GM23338 (cell line): ENCODE measurements around the gene ZNRF1. TPM values are rescaled to one million over a fixed set of nuclear protein-coding genes. Genes with fewer than 3 reads are reported as not detected.

Source experiments
- ATAC-seq: fragments of 200-7000 bp; cut with Tn5 transposase; 3 replicates; pipeline ENCODE4 v1.9.1; 2020
- DNase-seq: peaks from one replicate; pipeline ENCODE4 v3.0.0-alpha.2; 2015; ENCODE audit warnings: low spot score
- H2AFZ ChIP-seq: fragments of 200-600 bp; sonication (generic); 2 replicates; pipeline ENCODE4 v1.8.0; 2016; ENCODE audit warnings: antibody characterized with exemption, mild to moderate bottlenecking, moderate library complexity
- H3F3A ChIP-seq: fragments of 200-600 bp; sonication (generic); replicated peaks from 2 replicates; pipeline ENCODE4 v1.8.0; 2017; ENCODE audit warnings: antibody characterized with exemption, mixed run types, low read depth
- H3K27ac ChIP-seq: fragments of 200-600 bp; sonication (generic); 2 replicates; pipeline ENCODE4 v1.6.1; 2016; ENCODE audit warnings: low read depth
- H3K27me3 ChIP-seq: fragments of 200-600 bp; sonication (generic); 2 replicates; pipeline ENCODE4 v1.8.0; 2016; ENCODE audit warnings: mild to moderate bottlenecking, mixed run types, moderate library complexity; ENCODE audit not compliant: insufficient read depth
- H3K36me3 ChIP-seq: fragments of 200-600 bp; sonication (generic); 2 replicates; pipeline ENCODE4 v1.8.0; 2016; ENCODE audit warnings: mild to moderate bottlenecking; ENCODE audit not compliant: insufficient read depth
- H3K4me1 ChIP-seq: fragments of 200-600 bp; sonication (generic); 2 replicates; pipeline ENCODE4 v1.8.0; 2016; ENCODE audit warnings: mild to moderate bottlenecking, moderate library complexity; ENCODE audit not compliant: insufficient read depth
- H3K4me2 ChIP-seq: fragments of 200-600 bp; sonication (generic); 2 replicates; pipeline ENCODE4 v1.7.1; 2017; ENCODE audit warnings: mixed run types
- H3K4me3 ChIP-seq: fragments of 200-600 bp; sonication (generic); 2 replicates; pipeline ENCODE4 v1.6.1; 2016; ENCODE audit warnings: mixed run types
- H3K79me2 ChIP-seq: fragments of 200-600 bp; sonication (generic); replicated peaks from 2 replicates; pipeline ENCODE4 v1.8.0; 2017; ENCODE audit warnings: mild to moderate bottlenecking; ENCODE audit not compliant: insufficient read depth
- H3K9me2 ChIP-seq: fragments of 200-600 bp; sonication (generic); 2 replicates; pipeline ENCODE4 v1.8.0; 2017; ENCODE audit not compliant: insufficient read depth
- H4K20me1 ChIP-seq: fragments of 200-600 bp; sonication (generic); replicated peaks from 2 replicates; pipeline ENCODE4 v1.8.0; 2017; ENCODE audit warnings: mild to moderate bottlenecking; ENCODE audit not compliant: insufficient read depth
- H3K27ac Mint-ChIP-seq: 2 replicates; pipeline ENCODE4 v1.8.0; 2020; ENCODE audit warnings: inconsistent platforms, mild to moderate bottlenecking, moderate library complexity, mixed read lengths
- H3K27me3 Mint-ChIP-seq: 3 replicates; pipeline ENCODE4 v1.8.0; 2022; ENCODE audit warnings: low read depth, mild to moderate bottlenecking, moderate library complexity, mixed read lengths, inconsistent platforms; ENCODE audit not compliant: insufficient read depth, poor library complexity
- H3K36me3 Mint-ChIP-seq: 3 replicates; pipeline ENCODE4 v1.8.0; 2021; ENCODE audit warnings: low read depth, mild to moderate bottlenecking, inconsistent platforms, moderate library complexity, mixed read lengths
- H3K4me1 Mint-ChIP-seq: 3 replicates; pipeline ENCODE4 v1.8.0; 2020; ENCODE audit warnings: mild to moderate bottlenecking, inconsistent platforms, mixed read lengths
- H3K4me3 Mint-ChIP-seq: 3 replicates; pipeline ENCODE4 v1.8.0; 2021; ENCODE audit warnings: moderate library complexity, mild to moderate bottlenecking, inconsistent platforms, mixed read lengths
- H3K9me3 Mint-ChIP-seq: 3 replicates; pipeline ENCODE4 v1.8.0; 2020; ENCODE audit warnings: moderate library complexity, mild to moderate bottlenecking, inconsistent platforms, mixed read lengths
- CREB1 ChIP-seq: fragments of 250-450 bp; sonication (Bioruptor Pico); IDR thresholded peaks from 2 replicates; pipeline ENCODE4 v1.5.0; 2020; ENCODE audit warnings: low read depth, mild to moderate bottlenecking, moderate library complexity
- EZH2 ChIP-seq: fragments of 200-600 bp; sonication (generic); IDR thresholded peaks from one replicate; pipeline ENCODE4 v1.8.0; 2017; ENCODE audit warnings: antibody characterized with exemption, mild to moderate bottlenecking, low read depth; ENCODE audit not compliant: unreplicated experiment
- EZH2phosphoT487 ChIP-seq: fragments of 200-600 bp; sonication (generic); IDR thresholded peaks from one replicate; pipeline ENCODE4 v1.8.1; 2018; ENCODE audit warnings: antibody characterized with exemption; ENCODE audit not compliant: unreplicated experiment
- JUNB ChIP-seq: IDR thresholded peaks from one replicate; pipeline ENCODE4 v1.6.1; 2016; ENCODE audit warnings: antibody characterized with exemption; ENCODE audit not compliant: unreplicated experiment
- NANOG ChIP-seq: IDR thresholded peaks from 2 replicates; pipeline ENCODE4 v1.6.1; 2016; ENCODE audit warnings: antibody characterized with exemption, borderline replicate concordance
- POLR2AphosphoS5 ChIP-seq: IDR thresholded peaks from 2 replicates; pipeline ENCODE4 v1.6.1; 2016; ENCODE audit warnings: antibody characterized with exemption, low read depth
- STAT1 ChIP-seq: IDR thresholded peaks from one replicate; pipeline ENCODE4 v1.6.1; 2016; ENCODE audit warnings: antibody characterized with exemption; ENCODE audit not compliant: unreplicated experiment
- ZNF114 ChIP-seq: fragments of 250-450 bp; sonication (Bioruptor Pico); IDR thresholded peaks from 2 replicates; pipeline ENCODE4 v1.5.0; 2020; ENCODE audit warnings: mild to moderate bottlenecking, moderate library complexity
- ZNF331 ChIP-seq: fragments of 250-450 bp; sonication (Bioruptor Pico); IDR thresholded peaks from 2 replicates; pipeline ENCODE4 v1.5.0; 2020; ENCODE audit warnings: low read depth, mild to moderate bottlenecking, moderate library complexity
- polyA plus RNA-seq: library from polyadenylated mRNA; unstranded; fragments of >200 nt; fragmentation: Nextera tagmentation; extraction: Ambion mirVana; gene quantifications from 2 replicates; pipeline ENCODE4 v1.2.1, GENCODE V29; 2016
- total RNA-seq: library from RNA; depleted of rRNA; stranded (reverse); fragments of >200 nt; shearing (Covaris generic); gene quantifications from 2 replicates; pipeline ENCODE4 v1.2.3, GENCODE V29; 2014
- TF ChIP-seq, protein P1 (sequence below): fragments of 250-450 bp; sonication (Bioruptor Pico); IDR thresholded peaks from 2 replicates; pipeline ENCODE4 v1.5.0; 2020; ENCODE audit warnings: mild to moderate bottlenecking, moderate library complexity
- TF ChIP-seq, protein P2 (sequence below): IDR thresholded peaks from one replicate; pipeline ENCODE4 v1.6.1; 2018; ENCODE audit warnings: antibody characterized with exemption; ENCODE audit not compliant: unreplicated experiment

ZNRF1 gene
- total and polyA plus RNA-seq, 2 experiments from 2014 or later: 22.4 to 42.1 TPM

- peaks cover 9% of the 10 kb centered on the region for H3K36me3 Mint-ChIP-seq
- H3K4me2 ChIP-seq: peak overlapping the region; percentile 45
Measured at GRCh38 chr16:75073545-75074303, 74.9 kb downstream of the ZNRF1 start.

GRCh38 chr16:75074304-75074793 is 75.5 kb downstream of the ZNRF1 start:
- H3K4me1 ChIP-seq: peaks cover 24% of the 10 kb centered on the region
- ATAC-seq (no peak), DNase-seq (no peak)
- no peak overlapping the region for H3K4me3 ChIP-seq
- Mint-ChIP-seq H3K27me3 (peaks cover 2% of the 10 kb centered on the region), H3K4me1 (peaks cover 40% of the 10 kb centered on the region), H3K36me3 (peaks cover 9% of the 10 kb centered on the region), H3K9me3 (no peaks in the 10 kb centered on the region; the same call in 2 of the 3 replicates), H3K27ac (no peak overlapping the region), H3K4me3 (no peak overlapping the region; the same call in 2 of the 3 replicates)
- 0 out of 2 replicates have a peak, but pooled peaks cover 8% of the 10 kb centered on the region for H3K9me2 ChIP-seq
- H4K20me1 ChIP-seq: peaks cover 38% of the 10 kb centered on the region
- peaks cover 91% of the 10 kb centered on the region for H3K79me2 ChIP-seq
- H3K27ac ChIP-seq: no peak overlapping the region
- no peak overlapping the region for H2AFZ ChIP-seq
- H3K4me2 ChIP-seq: peak overlapping the region; percentile 45; the same call in 1 of the 2 replicates
- H3K27me3 ChIP-seq: no peaks in the 10 kb centered on the region
- no peaks in the 10 kb centered on the region for H3F3A ChIP-seq
- no peaks in the 10 kb centered on the region for H3K36me3 ChIP-seq
- no peak for TF ChIP-seq JUNB
- TF ChIP-seq POLR2AphosphoS5: no peak
- no peak for TF ChIP-seq ZNF331 (CRISPR knock-in tag)
- no peak for TF ChIP-seq CREB1 (CRISPR knock-in tag)
- no peak for TF ChIP-seq NANOG
- no peak for TF ChIP-seq ZNF114 (CRISPR knock-in tag)
- TF ChIP-seq EZH2phosphoT487: no peak
- TF ChIP-seq, protein P1, sequence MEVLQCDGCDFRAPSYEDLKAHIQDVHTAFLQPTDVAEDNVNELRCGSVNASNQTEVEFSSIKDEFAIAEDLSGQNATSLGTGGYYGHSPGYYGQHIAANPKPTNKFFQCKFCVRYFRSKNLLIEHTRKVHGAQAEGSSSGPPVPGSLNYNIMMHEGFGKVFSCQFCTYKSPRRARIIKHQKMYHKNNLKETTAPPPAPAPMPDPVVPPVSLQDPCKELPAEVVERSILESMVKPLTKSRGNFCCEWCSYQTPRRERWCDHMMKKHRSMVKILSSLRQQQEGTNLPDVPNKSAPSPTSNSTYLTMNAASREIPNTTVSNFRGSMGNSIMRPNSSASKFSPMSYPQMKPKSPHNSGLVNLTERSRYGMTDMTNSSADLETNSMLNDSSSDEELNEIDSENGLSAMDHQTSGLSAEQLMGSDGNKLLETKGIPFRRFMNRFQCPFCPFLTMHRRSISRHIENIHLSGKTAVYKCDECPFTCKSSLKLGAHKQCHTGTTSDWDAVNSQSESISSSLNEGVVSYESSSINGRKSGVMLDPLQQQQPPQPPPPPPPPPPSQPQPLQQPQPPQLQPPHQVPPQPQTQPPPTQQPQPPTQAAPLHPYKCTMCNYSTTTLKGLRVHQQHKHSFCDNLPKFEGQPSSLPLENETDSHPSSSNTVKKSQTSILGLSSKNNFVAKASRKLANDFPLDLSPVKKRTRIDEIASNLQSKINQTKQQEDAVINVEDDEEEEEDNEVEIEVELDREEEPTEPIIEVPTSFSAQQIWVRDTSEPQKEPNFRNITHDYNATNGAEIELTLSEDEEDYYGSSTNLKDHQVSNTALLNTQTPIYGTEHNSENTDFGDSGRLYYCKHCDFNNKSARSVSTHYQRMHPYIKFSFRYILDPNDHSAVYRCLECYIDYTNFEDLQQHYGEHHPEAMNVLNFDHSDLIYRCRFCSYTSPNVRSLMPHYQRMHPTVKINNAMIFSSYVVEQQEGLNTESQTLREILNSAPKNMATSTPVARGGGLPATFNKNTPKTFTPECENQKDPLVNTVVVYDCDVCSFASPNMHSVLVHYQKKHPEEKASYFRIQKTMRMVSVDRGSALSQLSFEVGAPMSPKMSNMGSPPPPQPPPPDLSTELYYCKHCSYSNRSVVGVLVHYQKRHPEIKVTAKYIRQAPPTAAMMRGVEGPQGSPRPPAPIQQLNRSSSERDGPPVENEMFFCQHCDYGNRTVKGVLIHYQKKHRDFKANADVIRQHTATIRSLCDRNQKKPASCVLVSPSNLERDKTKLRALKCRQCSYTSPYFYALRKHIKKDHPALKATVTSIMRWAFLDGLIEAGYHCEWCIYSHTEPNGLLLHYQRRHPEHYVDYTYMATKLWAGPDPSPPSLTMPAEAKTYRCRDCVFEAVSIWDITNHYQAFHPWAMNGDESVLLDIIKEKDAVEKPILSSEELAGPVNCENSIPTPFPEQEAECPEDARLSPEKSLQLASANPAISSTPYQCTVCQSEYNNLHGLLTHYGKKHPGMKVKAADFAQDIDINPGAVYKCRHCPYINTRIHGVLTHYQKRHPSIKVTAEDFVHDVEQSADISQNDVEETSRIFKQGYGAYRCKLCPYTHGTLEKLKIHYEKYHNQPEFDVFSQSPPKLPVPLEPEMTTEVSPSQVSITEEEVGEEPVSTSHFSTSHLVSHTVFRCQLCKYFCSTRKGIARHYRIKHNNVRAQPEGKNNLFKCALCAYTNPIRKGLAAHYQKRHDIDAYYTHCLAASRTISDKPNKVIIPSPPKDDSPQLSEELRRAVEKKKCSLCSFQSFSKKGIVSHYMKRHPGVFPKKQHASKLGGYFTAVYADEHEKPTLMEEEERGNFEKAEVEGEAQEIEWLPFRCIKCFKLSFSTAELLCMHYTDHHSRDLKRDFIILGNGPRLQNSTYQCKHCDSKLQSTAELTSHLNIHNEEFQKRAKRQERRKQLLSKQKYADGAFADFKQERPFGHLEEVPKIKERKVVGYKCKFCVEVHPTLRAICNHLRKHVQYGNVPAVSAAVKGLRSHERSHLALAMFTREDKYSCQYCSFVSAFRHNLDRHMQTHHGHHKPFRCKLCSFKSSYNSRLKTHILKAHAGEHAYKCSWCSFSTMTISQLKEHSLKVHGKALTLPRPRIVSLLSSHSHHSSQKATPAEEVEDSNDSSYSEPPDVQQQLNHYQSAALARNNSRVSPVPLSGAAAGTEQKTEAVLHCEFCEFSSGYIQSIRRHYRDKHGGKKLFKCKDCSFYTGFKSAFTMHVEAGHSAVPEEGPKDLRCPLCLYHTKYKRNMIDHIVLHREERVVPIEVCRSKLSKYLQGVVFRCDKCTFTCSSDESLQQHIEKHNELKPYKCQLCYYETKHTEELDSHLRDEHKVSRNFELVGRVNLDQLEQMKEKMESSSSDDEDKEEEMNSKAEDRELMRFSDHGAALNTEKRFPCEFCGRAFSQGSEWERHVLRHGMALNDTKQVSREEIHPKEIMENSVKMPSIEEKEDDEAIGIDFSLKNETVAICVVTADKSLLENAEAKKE: no peak
- TF ChIP-seq STAT1: no peak
- TF ChIP-seq, protein P2, sequence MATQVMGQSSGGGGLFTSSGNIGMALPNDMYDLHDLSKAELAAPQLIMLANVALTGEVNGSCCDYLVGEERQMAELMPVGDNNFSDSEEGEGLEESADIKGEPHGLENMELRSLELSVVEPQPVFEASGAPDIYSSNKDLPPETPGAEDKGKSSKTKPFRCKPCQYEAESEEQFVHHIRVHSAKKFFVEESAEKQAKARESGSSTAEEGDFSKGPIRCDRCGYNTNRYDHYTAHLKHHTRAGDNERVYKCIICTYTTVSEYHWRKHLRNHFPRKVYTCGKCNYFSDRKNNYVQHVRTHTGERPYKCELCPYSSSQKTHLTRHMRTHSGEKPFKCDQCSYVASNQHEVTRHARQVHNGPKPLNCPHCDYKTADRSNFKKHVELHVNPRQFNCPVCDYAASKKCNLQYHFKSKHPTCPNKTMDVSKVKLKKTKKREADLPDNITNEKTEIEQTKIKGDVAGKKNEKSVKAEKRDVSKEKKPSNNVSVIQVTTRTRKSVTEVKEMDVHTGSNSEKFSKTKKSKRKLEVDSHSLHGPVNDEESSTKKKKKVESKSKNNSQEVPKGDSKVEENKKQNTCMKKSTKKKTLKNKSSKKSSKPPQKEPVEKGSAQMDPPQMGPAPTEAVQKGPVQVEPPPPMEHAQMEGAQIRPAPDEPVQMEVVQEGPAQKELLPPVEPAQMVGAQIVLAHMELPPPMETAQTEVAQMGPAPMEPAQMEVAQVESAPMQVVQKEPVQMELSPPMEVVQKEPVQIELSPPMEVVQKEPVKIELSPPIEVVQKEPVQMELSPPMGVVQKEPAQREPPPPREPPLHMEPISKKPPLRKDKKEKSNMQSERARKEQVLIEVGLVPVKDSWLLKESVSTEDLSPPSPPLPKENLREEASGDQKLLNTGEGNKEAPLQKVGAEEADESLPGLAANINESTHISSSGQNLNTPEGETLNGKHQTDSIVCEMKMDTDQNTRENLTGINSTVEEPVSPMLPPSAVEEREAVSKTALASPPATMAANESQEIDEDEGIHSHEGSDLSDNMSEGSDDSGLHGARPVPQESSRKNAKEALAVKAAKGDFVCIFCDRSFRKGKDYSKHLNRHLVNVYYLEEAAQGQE: no peak
- no peak for TF ChIP-seq EZH2

More at GRCh38 chr16:75073545-75074303, 74.9 kb downstream of the ZNRF1 start:
- Histone ChIP-seq H4K20me1 (peaks cover 40% of the 10 kb centered on the region), H3K4me1 (peaks cover 20% of the 10 kb centered on the region), H3K36me3 (no peaks in the 10 kb centered on the region), H3K9me2 (0 out of 2 replicates have a peak, but pooled peaks cover 4% of the 10 kb centered on the region), H3K79me2 (peaks cover 88% of the 10 kb centered on the region), H3K27me3 (no peaks in the 10 kb centered on the region), H3K27ac (0 out of 2 replicates have a peak overlapping the region, but pooled peaks have one; percentile 59), H2AFZ (no peak overlapping the region), H3K4me3 (no peak overlapping the region), H3F3A (no peaks in the 10 kb centered on the region)
- DNase-seq (no peak), ATAC-seq (peak; percentile 34)
- Mint-ChIP-seq H3K4me3 (no peak overlapping the region; the same call in 2 of the 3 replicates), H3K27me3 (peaks cover 2% of the 10 kb centered on the region), H3K4me1 (peaks cover 37% of the 10 kb centered on the region), H3K9me3 (no peaks in the 10 kb centered on the region; the same call in 2 of the 3 replicates), H3K27ac (no peak overlapping the region)
- TF ChIP-seq ZNF331 (CRISPR knock-in tag): no peak
